MCF 10A (cell line): ENCODE data around the gene TCF7L2. TPM values are rescaled to one million over a fixed set of nuclear protein-coding genes. Genes with fewer than 3 reads are reported as not detected.
A peak's percentile ranks its signal among the peaks of the same experiment; 100 is the strongest.

ENCODE experiments used
- BruUV-seq: library from RNA; stranded (reverse); fragments of 400-500 nt; replicated peaks from 2 replicates; lab custom pipeline; 2021; lab: Mats Ljungman, UMichigan
- CTCF ChIA-PET: fragments of 300-600 bp; sonication (Branson Sonifier 250); formaldehyde crosslinking; extraction: SDS; loops from one replicate; lab custom pipeline; 2021; ENCODE audit warnings: antibody characterized with exemption, inconsistent platforms; lab: Yijun Ruan, JAX
- POLR2A ChIA-PET: fragments of 300-600, 350-650 bp; sonication (Branson Sonifier 250); formaldehyde crosslinking; extraction: SDS; loops from one replicate; lab custom pipeline; 2020; ENCODE audit warnings: antibody characterized with exemption, inconsistent platforms; lab: Yijun Ruan, JAX
- DNase-seq: peaks from one replicate; pipeline ENCODE4 v3.0.0-alpha.2; 2018; ENCODE audit not compliant: unreplicated experiment
- H3K27ac Mint-ChIP-seq: one replicate; pipeline ENCODE4 v1.8.0; 2022; ENCODE audit warnings: mild to moderate bottlenecking, low read depth, mixed read lengths; ENCODE audit not compliant: unreplicated experiment
- H3K27me3 Mint-ChIP-seq: one replicate; pipeline ENCODE4 v1.8.0; 2022; ENCODE audit warnings: mixed read lengths; ENCODE audit not compliant: insufficient read depth, unreplicated experiment
- H3K36me3 Mint-ChIP-seq: one replicate; pipeline ENCODE4 v1.8.0; 2022; ENCODE audit warnings: mild to moderate bottlenecking, moderate library complexity, mixed read lengths; ENCODE audit not compliant: insufficient read depth, unreplicated experiment
- H3K4me1 Mint-ChIP-seq: one replicate; pipeline ENCODE4 v1.8.0; 2022; ENCODE audit warnings: mixed read lengths; ENCODE audit not compliant: insufficient read depth, unreplicated experiment
- H3K4me3 Mint-ChIP-seq: one replicate; pipeline ENCODE4 v1.8.0; 2022; ENCODE audit warnings: mild to moderate bottlenecking, moderate library complexity, mixed read lengths; ENCODE audit not compliant: unreplicated experiment
- H3K9me3 Mint-ChIP-seq: one replicate; pipeline ENCODE4 v1.8.0; 2022; ENCODE audit warnings: mixed read lengths; ENCODE audit not compliant: unreplicated experiment
- intact Hi-C: fragments of 100-400 bp; cut with micrococcal nuclease; formaldehyde crosslinking; loops from 2 replicates; pipeline ENCODE4 v1.14.1; 2022
- total RNA-seq: library from RNA; stranded (reverse); gene quantifications from 2 replicates; pipeline ENCODE4 v1.2.3, GENCODE V29; 2022
- TF ChIP-seq, protein P1 (sequence below): fragments of 200-600 bp; IDR thresholded peaks from one replicate; pipeline ENCODE4 v1.8.0; 2022; ENCODE audit warnings: antibody characterized with exemption, mild to moderate bottlenecking; ENCODE audit not compliant: unreplicated experiment

TCF7L2 gene
- total RNA-seq, 1 experiment from 2014 or later, result 25.2 TPM

DNA sequence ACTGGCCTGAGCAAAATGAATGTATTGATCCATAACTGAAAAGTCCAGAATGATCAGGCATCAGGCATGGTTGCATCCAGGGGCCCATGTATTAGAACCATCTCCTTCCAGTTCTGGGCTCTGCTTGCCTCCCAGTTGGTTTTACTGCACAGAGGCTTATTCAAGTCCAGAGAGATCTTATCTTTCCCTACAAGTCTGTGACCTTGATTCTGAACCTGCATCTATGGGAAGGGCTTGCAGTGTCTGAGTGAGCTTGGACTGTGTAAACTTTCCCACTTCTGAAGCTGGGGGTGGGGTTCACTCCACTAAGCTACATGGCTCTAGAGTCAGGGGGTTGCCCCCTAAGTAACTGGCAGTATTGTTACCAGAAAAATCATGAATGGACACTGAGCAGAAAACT lies 136.2 kb downstream of the TCF7L2 start:
- Mint-ChIP-seq H3K36me3 (peaks cover 27% of the 10 kb centered on the region), H3K4me1 (peaks cover 29% of the 10 kb centered on the region), H3K27ac (peak overlapping the region; percentile 91), H3K4me3 (no peak overlapping the region), H3K9me3 (no peaks in the 10 kb centered on the region), H3K27me3 (no peaks in the 10 kb centered on the region)
- no peak for DNase-seq
- CTCF ChIA-PET, result no interaction called here
- POLR2A ChIA-PET, result interaction anchor here (0.9 kb wide), 1 partner anchor 9 kb away, joined by 3 read pairs; no protein-coding TSS in a partner anchor
- TF ChIP-seq, protein P1, sequence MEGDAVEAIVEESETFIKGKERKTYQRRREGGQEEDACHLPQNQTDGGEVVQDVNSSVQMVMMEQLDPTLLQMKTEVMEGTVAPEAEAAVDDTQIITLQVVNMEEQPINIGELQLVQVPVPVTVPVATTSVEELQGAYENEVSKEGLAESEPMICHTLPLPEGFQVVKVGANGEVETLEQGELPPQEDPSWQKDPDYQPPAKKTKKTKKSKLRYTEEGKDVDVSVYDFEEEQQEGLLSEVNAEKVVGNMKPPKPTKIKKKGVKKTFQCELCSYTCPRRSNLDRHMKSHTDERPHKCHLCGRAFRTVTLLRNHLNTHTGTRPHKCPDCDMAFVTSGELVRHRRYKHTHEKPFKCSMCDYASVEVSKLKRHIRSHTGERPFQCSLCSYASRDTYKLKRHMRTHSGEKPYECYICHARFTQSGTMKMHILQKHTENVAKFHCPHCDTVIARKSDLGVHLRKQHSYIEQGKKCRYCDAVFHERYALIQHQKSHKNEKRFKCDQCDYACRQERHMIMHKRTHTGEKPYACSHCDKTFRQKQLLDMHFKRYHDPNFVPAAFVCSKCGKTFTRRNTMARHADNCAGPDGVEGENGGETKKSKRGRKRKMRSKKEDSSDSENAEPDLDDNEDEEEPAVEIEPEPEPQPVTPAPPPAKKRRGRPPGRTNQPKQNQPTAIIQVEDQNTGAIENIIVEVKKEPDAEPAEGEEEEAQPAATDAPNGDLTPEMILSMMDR, result no peak
- intact Hi-C loops, result loop anchor here (2.0 kb wide), 1 partner anchor 39 kb away; no protein-coding TSS in a partner anchor
- no TSS peak for BruUV-seq

DNA sequence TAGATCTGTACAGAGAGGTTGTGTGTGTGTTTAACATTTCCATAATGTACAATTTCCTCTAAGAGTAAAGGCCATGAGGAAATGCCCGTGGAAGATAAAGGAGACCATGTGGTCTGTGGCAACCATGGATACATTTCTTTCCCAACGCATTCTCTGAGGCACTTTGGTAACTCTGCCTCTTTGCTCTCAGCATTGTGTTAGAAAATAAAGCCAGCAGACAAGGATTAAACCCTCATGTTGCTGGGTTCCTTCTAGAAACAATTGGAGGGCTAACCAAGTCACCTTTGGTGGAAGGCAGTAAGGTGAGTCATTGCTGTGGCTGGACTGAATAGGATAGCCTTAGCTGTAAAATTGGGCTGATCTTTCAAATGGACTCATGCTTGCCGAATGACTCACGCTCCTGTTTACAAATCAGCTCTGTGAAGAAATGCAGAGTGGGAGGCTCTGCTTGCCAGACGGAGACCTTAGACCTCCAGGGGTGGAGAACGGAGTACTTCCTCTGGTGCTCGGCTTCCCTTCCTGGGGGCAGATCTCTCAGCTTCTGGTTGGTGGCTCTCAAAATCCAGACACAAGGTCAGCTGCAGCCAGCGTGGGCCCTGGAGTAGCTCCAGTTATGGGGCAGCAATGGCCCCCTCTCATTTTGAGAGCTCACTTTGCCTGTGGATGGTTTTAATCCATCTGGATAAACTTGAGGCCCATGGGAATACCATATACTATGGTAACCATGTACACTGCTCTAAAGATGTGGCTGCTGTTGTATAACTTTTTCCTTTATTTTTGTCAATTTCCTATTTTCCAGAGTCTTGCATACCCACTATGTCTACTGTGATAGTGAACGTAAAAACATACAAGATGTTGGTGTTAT lies 137.3 kb downstream of the TCF7L2 start:
- no peaks in the 10 kb centered on the region for H3K27me3 Mint-ChIP-seq
- intact Hi-C loops, result loop anchor here (2.0 kb wide), 1 partner anchor 41 kb away; no protein-coding TSS in a partner anchor
- H3K9me3 Mint-ChIP-seq, result no peaks in the 10 kb centered on the region
- H3K4me3 Mint-ChIP-seq, result peak overlapping the region; percentile 35
- peak overlapping the region; percentile 91 for H3K27ac Mint-ChIP-seq
- POLR2A ChIA-PET, result interaction anchor here (0.5 to 2.5 kb wide), 10 partner anchors 11 to 95 kb away, joined by 3 to 31 read pairs (median 4); no protein-coding TSS in a partner anchor
- CTCF ChIA-PET, result interaction anchor here (0.6 to 1.5 kb wide), 4 partner anchors 12 to 536 kb away, joined by 3 to 7 read pairs (median 3); no protein-coding TSS in a partner anchor
- peaks cover 30% of the 10 kb centered on the region for H3K36me3 Mint-ChIP-seq
- peak; percentile 98 for DNase-seq
- H3K4me1 Mint-ChIP-seq, result peaks cover 29% of the 10 kb centered on the region
- TF ChIP-seq, protein P1, result no peak
- BruUV-seq, result TSS peak; percentile 27

- BruUV-seq, result no TSS peak
- Mint-ChIP-seq H3K36me3 (peaks cover 27% of the 10 kb centered on the region), H3K27me3 (no peaks in the 10 kb centered on the region), H3K27ac (peak overlapping the region; percentile 91), H3K9me3 (no peaks in the 10 kb centered on the region), H3K4me3 (peak overlapping the region; percentile 35), H3K4me1 (peaks cover 29% of the 10 kb centered on the region)
- TF ChIP-seq, protein P1, result no peak
- ChIA-PET CTCF (interaction anchor here (0.7 to 1.5 kb wide), 4 partner anchors 11 to 38 kb away, joined by 3 to 7 read pairs (median 3); no protein-coding TSS in a partner anchor), POLR2A (interaction anchor here (0.9 to 2.5 kb wide), 9 partner anchors 11 to 96 kb away, joined by 4 to 31 read pairs (median 5); no protein-coding TSS in a partner anchor)
- DNase-seq, result no peak
- intact Hi-C loops, result no loop called here
Observed at GRCh38 chr10:113088194-113088593, 138.1 kb downstream of the TCF7L2 start.

- ChIA-PET CTCF (interaction anchor here (0.9 kb wide), 1 partner anchor 13 kb away, joined by 3 read pairs; no protein-coding TSS in a partner anchor), POLR2A (interaction anchor here (0.7 kb wide), 1 partner anchor 16 kb away, joined by 4 read pairs; no protein-coding TSS in a partner anchor)
- H3K27ac Mint-ChIP-seq, result no peak overlapping the region
- TF ChIP-seq, protein P1, result no peak
- peaks cover 25% of the 10 kb centered on the region for H3K36me3 Mint-ChIP-seq
- no peaks in the 10 kb centered on the region for H3K27me3 Mint-ChIP-seq
- H3K4me3 Mint-ChIP-seq, result no peak overlapping the region
- no peaks in the 10 kb centered on the region for H3K9me3 Mint-ChIP-seq
- intact Hi-C loops, result no loop called here
- H3K4me1 Mint-ChIP-seq, result peaks cover 43% of the 10 kb centered on the region
- BruUV-seq, result no TSS peak
- DNase-seq, result no peak
Observed at GRCh38 chr10:113089551-113089950, 139.5 kb downstream of the TCF7L2 start.
